HG03342 (cell line): ENCODE results near the gene XBP1.
A peak's percentile ranks its signal among the peaks of the same experiment; 100 is the strongest.
"Not testable (repeated sequence)": the region's sequence is repeated elsewhere in the genome, so short reads cannot be mapped to it uniquely, and the experiment has no call there.

Experiments used
- ATAC-seq: cut with Tn5 transposase; IDR thresholded peaks from one replicate; pipeline ENCODE4 v1.9.1; 2021; ENCODE audit warnings: mild to moderate bottlenecking, moderate library complexity; ENCODE audit not compliant: unreplicated experiment

The XBP1 gene

DNA sequence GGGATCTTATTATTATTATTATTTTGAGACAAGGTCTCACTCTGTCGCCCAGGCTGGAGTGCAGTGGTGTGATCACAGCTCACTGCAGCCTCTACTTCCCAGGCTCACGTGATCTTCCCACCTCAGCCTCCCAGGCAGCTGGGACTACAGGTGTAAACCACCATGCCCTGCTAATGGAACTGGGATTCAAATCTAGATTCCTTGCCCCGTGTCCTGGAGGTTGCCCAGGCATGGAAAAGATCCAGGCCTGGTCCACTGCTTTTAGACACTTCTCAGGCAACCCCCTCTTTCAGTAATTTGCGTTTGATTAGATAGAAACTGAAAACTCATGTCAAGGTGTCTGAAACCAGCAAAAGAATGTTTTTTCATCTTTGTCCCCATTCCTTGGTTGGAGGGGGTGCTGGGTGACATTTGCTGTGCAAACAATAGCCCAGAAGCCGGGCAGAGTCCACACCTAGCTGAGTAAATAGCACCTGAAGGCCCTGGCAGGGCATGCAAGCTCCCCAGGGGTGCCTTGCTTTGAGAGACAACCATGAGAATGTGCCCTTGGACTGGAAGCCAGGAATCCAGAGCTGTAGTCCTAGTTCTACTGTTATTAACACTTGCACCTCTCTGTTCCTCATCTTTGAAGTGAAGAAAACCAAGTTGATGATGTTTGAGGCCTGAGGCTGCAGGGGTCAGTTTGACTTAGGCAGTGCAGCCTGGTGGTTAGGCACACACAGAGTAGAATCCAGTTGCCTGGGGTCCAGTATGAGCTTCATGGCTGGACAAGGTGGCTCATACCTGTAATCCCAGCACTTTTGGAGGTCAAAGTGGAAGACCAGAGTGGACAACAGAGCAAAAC is 19.1 kb upstream of the XBP1 start:
- no peak for ATAC-seq

DNA sequence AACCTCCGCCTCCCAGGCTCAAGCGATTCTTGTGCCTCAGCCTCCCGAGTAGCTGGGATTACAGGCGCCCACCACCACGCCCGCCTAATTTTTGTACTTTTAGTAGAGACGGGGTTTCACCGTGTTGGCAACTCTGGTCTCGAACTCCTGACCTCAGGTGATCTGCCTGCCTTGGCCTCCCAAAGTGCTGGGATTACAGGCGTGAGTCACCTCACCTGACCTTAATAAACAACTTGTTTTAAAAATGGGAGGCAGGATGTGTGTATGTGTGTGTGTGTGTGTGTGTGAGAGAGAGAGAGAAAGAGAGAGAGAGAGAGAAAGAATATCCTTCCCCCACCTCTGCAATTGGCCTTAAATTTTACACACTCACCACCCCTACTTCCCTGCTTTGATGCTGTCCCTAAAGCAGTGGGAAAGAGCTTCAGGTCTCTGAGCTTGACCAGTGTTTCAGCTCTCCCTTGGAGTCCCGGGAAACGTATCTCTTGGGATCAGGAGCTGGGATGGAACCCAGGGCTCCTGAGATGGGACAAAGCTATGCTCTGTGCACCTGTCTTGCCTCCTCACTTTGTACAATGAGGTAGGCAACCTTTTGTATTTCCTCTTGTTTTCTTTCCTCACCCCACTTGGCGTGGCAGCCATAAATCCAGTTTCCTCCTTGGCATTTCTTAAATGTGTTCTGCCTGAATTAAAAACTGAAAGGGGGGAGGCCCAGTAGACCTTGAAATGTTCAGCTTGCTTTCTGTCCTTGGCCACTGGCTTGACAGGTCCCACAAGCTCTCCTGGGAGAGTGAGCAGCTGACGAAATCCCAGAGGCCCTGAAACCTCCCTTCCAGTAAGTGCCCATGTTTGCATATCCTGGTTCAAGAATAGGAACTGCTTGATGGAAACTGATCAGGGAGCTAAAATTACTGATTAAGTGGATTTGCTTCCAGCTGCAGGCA is 17.8 kb upstream of the XBP1 start:
- ATAC-seq, result no peak

DNA sequence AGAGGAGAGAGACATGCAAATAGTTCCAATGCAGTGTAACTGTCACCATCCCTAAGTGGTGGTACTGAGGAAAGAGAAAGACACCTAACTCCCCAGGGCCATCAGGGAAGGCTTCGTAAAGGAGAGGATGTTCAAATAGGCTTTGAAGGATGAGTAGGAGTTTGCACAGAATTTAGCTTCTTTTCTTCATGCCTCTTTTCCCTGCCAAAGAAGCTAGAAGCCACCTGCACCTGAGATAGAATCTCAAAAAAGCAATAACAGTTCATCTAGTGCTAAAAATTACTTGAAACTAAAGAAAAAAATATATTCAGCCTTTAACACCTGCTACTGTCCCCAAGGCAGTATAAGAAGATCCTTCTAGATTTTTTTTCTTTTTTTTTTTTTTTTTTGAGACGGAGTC is 16.7 kb upstream of the XBP1 start:
- no peak for ATAC-seq

DNA sequence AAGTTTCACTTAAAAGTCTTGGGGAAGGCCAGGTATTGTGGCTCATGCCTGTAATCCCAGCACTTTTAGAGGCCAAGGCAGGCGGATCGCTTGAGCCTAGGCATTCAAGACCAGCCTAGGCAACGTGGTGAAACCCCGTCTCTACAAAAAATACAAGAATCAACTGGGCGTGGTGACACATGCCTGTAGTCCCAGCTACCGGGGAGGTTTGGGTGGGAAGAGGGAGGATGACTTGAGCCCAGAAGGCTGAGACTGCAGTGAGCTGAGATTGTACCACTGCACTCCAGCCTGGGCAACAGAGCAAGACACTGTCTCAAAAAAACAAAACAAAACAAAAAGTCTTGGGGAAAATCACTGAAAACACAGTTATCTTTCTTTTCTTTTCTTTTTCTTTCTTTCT is 15.4 kb upstream of the XBP1 start:
- ATAC-seq, result no peak

- ATAC-seq, result no peak
Measured at GRCh38 chr22:28815111-28815510, 14.7 kb upstream of the XBP1 start.

GRCh38 chr22:28813772-28814518 is 13.6 kb upstream of the XBP1 start:
- ATAC-seq, result no peak

- ATAC-seq, result no peak
Measured at GRCh38 chr22:28812516-28812915, 12.1 kb upstream of the XBP1 start.

DNA sequence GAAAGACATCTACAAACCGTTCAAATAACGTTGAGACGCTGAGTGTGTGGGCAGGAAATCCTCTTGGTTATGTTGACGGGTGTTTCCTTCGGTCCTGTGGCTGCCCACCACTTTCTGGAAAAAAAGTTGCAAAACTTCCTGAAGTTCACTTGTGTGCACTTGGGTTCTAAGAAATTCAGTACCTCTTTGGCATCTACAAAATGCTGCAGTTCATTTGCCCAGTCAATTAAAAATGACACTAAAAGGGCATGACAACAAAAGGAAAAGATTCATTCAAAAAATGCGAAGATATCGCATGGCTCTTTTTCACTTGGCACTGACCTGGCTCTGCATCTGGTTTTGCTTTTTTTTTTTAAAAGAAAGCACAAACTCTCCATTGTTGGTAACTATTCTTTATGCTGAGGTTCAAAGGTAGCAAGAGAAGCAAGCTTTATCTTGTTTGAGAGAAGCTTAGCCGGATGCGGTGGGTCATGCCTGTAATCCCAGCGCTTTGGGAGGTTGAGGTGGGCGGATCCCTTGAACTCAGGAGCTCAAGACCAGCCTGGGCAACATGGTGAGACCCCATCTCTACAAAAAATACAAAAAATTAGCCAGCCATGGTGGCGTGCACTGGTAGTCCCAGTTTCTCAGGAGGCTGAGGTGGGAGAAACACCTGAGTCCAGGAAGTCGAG is 10.6 kb upstream of the XBP1 start:
- no peak for ATAC-seq

DNA sequence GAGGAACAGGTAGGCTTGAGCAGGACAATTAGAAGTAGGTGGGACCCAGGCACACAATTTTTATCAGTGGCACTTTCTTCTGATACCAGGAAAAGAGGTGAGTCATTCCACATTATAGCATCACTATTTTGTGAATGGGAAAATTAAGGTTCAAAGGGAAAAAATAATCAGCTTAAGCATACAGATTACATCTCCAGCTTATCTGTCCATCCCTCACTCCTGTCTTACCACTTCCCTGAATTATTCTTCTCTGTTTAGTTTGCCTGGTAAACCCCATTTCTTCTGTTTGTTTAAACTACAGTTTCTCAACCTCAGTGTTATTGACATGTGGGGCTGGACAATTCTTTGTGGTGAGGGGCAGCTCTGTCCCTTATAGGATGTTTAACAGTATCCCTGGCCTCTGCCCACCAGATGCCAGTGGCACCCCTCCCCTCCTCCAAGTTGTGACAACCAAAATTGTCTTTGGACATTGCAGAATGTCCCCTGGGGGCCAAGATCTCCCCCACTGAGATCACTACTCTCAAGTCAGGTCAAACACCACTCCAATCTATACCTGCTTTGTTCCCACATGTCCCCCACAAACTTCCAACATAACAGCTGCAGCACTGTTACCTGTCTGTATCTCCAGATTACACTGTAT is 8.5 kb upstream of the XBP1 start:
- no peak for ATAC-seq

GRCh38 chr22:28805426-28805825 is 5.1 kb upstream of the XBP1 start:
- not testable (repeated sequence) for ATAC-seq

- no peak for ATAC-seq
Measured at GRCh38 chr22:28802595-28803123, 2.3 kb upstream of the XBP1 start.

- no peak for ATAC-seq
Measured at GRCh38 chr22:28801845-28802594, 1.7 kb upstream of the XBP1 start.

DNA sequence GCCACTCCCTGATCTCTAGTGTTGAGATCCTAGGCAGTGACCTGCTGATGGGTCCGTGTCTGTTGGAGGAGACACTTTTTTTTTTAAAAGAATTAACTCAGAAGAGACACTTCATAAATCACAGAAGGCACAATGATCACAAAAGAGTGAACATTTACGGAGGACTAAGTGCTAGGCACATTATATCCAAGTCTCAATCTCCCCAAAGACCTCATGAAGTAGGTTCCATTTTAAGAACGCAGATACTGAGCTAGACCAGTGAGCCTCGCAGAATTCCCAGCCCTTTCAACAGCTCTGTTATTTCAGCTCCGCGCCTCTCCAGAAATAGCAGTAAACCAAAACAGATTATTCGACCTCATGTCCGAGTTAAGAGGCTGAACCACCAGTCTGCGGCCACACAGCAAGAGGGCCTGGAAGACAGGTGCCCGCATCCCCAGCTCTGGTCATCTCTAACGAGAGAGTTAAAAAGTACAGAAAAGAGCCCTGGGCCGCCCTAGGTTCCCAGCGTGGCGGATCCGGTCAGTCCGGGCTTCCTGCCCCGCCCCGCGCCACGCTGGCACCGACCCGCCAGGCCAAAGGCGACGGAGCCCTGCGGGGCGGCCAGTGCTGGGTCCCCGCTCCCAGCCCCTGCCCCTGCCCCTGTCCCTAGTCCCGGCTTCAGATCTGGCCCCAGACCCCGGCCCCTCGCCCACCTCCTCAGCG is 612 bp downstream of the XBP1 start:
- peak; percentile 11 for ATAC-seq

GRCh38 chr22:28798810-28799605 is 1.4 kb downstream of the XBP1 start:
- no peak for ATAC-seq

DNA sequence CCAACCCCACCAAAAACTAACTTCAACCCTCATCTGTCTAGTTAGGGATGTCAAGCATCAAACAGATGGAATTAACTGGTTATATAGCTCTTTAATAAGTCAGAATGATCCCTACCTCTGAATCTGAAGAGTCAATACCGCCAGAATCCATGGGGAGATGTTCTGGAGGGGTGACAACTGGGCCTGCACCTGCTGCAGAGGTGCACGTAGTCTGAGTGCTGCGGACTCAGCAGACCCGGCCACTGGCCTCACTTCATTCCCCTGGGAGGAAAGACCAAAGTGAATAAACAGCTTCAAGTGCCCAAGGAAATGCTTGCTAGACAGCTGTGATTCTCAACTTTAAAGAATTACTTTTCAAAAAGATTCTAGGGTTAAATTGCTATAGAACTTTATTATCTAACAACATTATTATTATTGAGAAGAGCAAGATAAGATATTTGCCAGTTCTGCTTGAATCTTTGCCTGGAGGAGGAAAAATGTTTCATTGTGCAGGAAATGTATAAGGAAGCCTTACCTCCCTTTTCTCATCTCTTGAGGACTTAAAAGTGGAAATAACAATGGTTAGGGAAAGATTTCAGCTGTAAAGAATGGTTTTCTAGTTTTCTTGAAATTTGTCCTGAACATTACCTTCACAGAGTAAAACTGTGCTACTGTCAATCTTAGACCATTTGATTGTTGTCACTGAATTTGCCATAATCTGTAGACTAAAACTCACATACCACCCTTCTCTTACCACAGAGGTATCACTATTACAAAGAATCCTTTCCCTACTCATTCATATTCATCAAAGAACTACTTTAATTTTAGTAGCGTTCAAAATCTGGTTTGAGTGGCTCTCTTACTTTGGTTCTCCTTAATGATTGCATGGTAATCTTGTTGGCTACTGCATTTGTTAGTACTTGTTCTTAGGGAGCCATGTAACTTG is 4.2 kb downstream of the XBP1 start:
- ATAC-seq, result no peak

DNA sequence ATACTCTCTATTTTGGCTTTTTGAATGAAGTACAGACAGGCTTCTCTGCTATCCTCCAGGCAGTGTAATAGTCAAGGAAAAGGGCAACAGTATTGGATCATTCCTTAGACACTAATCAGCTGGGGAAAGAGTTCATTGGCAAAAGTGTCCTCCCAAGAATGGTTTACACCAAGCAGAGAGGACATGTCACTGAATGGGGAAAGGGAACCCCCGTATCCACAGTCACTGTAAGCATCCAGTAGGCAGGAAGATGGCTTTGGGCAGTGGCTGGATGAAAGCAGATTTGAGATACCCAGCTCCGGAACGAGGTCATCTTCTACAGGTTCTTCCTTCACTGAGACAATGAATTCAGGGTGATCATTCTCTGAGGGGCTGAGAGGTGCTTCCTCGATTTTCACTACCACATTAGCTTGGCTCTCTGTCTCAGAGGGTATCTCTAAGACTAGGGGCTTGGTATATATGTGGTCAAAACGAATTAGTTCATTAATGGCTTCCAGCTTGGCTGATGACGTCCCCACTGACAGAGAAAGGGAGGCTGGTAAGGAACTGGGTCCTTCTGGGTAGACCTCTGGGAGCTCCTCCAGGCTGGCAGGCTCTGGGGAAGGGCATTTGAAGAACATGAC is 5.2 kb downstream of the XBP1 start:
- ATAC-seq, result no peak
